GM23338 (cell line): ENCODE data around the gene ACYP2. TPM values are rescaled to one million over a fixed set of nuclear protein-coding genes. Genes with fewer than 3 reads are reported as not detected.

Source experiments
- ATAC-seq: fragments of 200-7000 bp; cut with Tn5 transposase; 3 replicates; pipeline ENCODE4 v1.9.1; 2020
- DNase-seq: peaks from one replicate; pipeline ENCODE4 v3.0.0-alpha.2; 2015; ENCODE audit warnings: low spot score
- H2AFZ ChIP-seq: fragments of 200-600 bp; sonication (generic); 2 replicates; pipeline ENCODE4 v1.8.0; 2016; ENCODE audit warnings: antibody characterized with exemption, mild to moderate bottlenecking, moderate library complexity
- H3F3A ChIP-seq: fragments of 200-600 bp; sonication (generic); replicated peaks from 2 replicates; pipeline ENCODE4 v1.8.0; 2017; ENCODE audit warnings: antibody characterized with exemption, mixed run types, low read depth
- H3K27ac ChIP-seq: fragments of 200-600 bp; sonication (generic); 2 replicates; pipeline ENCODE4 v1.6.1; 2016; ENCODE audit warnings: low read depth
- H3K27me3 ChIP-seq: fragments of 200-600 bp; sonication (generic); 2 replicates; pipeline ENCODE4 v1.8.0; 2016; ENCODE audit warnings: mild to moderate bottlenecking, mixed run types, moderate library complexity; ENCODE audit not compliant: insufficient read depth
- H3K36me3 ChIP-seq: fragments of 200-600 bp; sonication (generic); 2 replicates; pipeline ENCODE4 v1.8.0; 2016; ENCODE audit warnings: mild to moderate bottlenecking; ENCODE audit not compliant: insufficient read depth
- H3K4me1 ChIP-seq: fragments of 200-600 bp; sonication (generic); 2 replicates; pipeline ENCODE4 v1.8.0; 2016; ENCODE audit warnings: mild to moderate bottlenecking, moderate library complexity; ENCODE audit not compliant: insufficient read depth
- H3K4me2 ChIP-seq: fragments of 200-600 bp; sonication (generic); 2 replicates; pipeline ENCODE4 v1.7.1; 2017; ENCODE audit warnings: mixed run types
- H3K4me3 ChIP-seq: fragments of 200-600 bp; sonication (generic); 2 replicates; pipeline ENCODE4 v1.6.1; 2016; ENCODE audit warnings: mixed run types
- H3K79me2 ChIP-seq: fragments of 200-600 bp; sonication (generic); replicated peaks from 2 replicates; pipeline ENCODE4 v1.8.0; 2017; ENCODE audit warnings: mild to moderate bottlenecking; ENCODE audit not compliant: insufficient read depth
- H3K9me2 ChIP-seq: fragments of 200-600 bp; sonication (generic); 2 replicates; pipeline ENCODE4 v1.8.0; 2017; ENCODE audit not compliant: insufficient read depth
- H4K20me1 ChIP-seq: fragments of 200-600 bp; sonication (generic); replicated peaks from 2 replicates; pipeline ENCODE4 v1.8.0; 2017; ENCODE audit warnings: mild to moderate bottlenecking; ENCODE audit not compliant: insufficient read depth
- H3K27ac Mint-ChIP-seq: 2 replicates; pipeline ENCODE4 v1.8.0; 2020; ENCODE audit warnings: inconsistent platforms, mild to moderate bottlenecking, moderate library complexity, mixed read lengths
- H3K27me3 Mint-ChIP-seq: 3 replicates; pipeline ENCODE4 v1.8.0; 2022; ENCODE audit warnings: low read depth, mild to moderate bottlenecking, moderate library complexity, mixed read lengths, inconsistent platforms; ENCODE audit not compliant: insufficient read depth, poor library complexity
- H3K36me3 Mint-ChIP-seq: 3 replicates; pipeline ENCODE4 v1.8.0; 2021; ENCODE audit warnings: low read depth, mild to moderate bottlenecking, inconsistent platforms, moderate library complexity, mixed read lengths
- H3K4me1 Mint-ChIP-seq: 3 replicates; pipeline ENCODE4 v1.8.0; 2020; ENCODE audit warnings: mild to moderate bottlenecking, inconsistent platforms, mixed read lengths
- H3K4me3 Mint-ChIP-seq: 3 replicates; pipeline ENCODE4 v1.8.0; 2021; ENCODE audit warnings: moderate library complexity, mild to moderate bottlenecking, inconsistent platforms, mixed read lengths
- H3K9me3 Mint-ChIP-seq: 3 replicates; pipeline ENCODE4 v1.8.0; 2020; ENCODE audit warnings: moderate library complexity, mild to moderate bottlenecking, inconsistent platforms, mixed read lengths
- JUNB ChIP-seq: IDR thresholded peaks from one replicate; pipeline ENCODE4 v1.6.1; 2016; ENCODE audit warnings: antibody characterized with exemption; ENCODE audit not compliant: unreplicated experiment
- ZNF114 ChIP-seq: fragments of 250-450 bp; sonication (Bioruptor Pico); IDR thresholded peaks from 2 replicates; pipeline ENCODE4 v1.5.0; 2020; ENCODE audit warnings: mild to moderate bottlenecking, moderate library complexity
- polyA plus RNA-seq: library from polyadenylated mRNA; unstranded; fragments of >200 nt; fragmentation: Nextera tagmentation; extraction: Ambion mirVana; gene quantifications from 2 replicates; pipeline ENCODE4 v1.2.1, GENCODE V29; 2016
- total RNA-seq: library from RNA; depleted of rRNA; stranded (reverse); fragments of >200 nt; shearing (Covaris generic); gene quantifications from 2 replicates; pipeline ENCODE4 v1.2.3, GENCODE V29; 2014
- TF ChIP-seq, protein P1 (sequence below): IDR thresholded peaks from one replicate; pipeline ENCODE4 v1.6.1; 2018; ENCODE audit warnings: antibody characterized with exemption; ENCODE audit not compliant: unreplicated experiment
- TF ChIP-seq, protein P2 (sequence below): IDR thresholded peaks from 2 replicates; pipeline ENCODE4 v1.6.1; 2016; ENCODE audit warnings: antibody characterized with exemption
- TF ChIP-seq, protein P3 (sequence below), 2 experiments: fragments of 200-600 bp in 1 of 2; sonication (generic) in 1 of 2; conservative IDR thresholded peaks; 2 replicates each; pipeline versions ENCODE4 v1.5.1 to v1.6.1; 2016 to 2017; ENCODE audit warnings: antibody characterized with exemption in 2 of 2, low read depth in 2 of 2, mild to moderate bottlenecking in 2 of 2, moderate library complexity in 1 of 2
- TF ChIP-seq, protein P4 (sequence below): fragments of 250-450 bp; sonication (Bioruptor Pico); IDR thresholded peaks from 2 replicates; pipeline ENCODE4 v1.5.0; 2020; ENCODE audit warnings: mild to moderate bottlenecking, moderate library complexity

The ACYP2 gene
- total and polyA plus RNA-seq, 2 experiments from 2014 or later, result 2.3 to 15.5 TPM

DNA sequence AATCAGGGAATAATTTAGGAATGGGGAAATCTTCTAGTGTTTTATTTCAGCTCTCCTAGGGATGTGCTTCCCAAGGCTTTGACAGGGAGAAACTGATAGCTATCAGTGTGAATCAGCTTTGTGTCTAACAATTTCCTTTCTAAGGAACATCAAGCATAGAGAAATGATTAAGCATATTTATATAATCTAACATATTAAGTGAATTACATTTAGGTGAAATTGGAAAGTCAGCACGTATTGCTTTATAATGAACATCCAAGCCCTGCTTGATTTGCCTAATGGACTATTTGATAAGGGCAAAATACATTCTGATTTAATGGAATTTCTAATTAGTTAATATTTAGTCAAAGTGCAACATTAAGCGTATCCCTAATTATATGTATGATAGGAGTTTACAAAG is 160.1 kb downstream of the ACYP2 start:
- H3K36me3 ChIP-seq, result no peaks in the 10 kb centered on the region
- H3K27ac ChIP-seq, result no peak overlapping the region
- ATAC-seq (no peak), DNase-seq (no peak)
- H3K9me3 Mint-ChIP-seq, result no peaks in the 10 kb centered on the region
- no peak overlapping the region for H3K4me2 ChIP-seq
- no peak overlapping the region for H3K4me3 ChIP-seq
- H3K4me3 Mint-ChIP-seq, result no peak overlapping the region
- H3K4me1 Mint-ChIP-seq, result no peaks in the 10 kb centered on the region
- H3K27me3 Mint-ChIP-seq, result no peaks in the 10 kb centered on the region
- TF ChIP-seq, protein P1, sequence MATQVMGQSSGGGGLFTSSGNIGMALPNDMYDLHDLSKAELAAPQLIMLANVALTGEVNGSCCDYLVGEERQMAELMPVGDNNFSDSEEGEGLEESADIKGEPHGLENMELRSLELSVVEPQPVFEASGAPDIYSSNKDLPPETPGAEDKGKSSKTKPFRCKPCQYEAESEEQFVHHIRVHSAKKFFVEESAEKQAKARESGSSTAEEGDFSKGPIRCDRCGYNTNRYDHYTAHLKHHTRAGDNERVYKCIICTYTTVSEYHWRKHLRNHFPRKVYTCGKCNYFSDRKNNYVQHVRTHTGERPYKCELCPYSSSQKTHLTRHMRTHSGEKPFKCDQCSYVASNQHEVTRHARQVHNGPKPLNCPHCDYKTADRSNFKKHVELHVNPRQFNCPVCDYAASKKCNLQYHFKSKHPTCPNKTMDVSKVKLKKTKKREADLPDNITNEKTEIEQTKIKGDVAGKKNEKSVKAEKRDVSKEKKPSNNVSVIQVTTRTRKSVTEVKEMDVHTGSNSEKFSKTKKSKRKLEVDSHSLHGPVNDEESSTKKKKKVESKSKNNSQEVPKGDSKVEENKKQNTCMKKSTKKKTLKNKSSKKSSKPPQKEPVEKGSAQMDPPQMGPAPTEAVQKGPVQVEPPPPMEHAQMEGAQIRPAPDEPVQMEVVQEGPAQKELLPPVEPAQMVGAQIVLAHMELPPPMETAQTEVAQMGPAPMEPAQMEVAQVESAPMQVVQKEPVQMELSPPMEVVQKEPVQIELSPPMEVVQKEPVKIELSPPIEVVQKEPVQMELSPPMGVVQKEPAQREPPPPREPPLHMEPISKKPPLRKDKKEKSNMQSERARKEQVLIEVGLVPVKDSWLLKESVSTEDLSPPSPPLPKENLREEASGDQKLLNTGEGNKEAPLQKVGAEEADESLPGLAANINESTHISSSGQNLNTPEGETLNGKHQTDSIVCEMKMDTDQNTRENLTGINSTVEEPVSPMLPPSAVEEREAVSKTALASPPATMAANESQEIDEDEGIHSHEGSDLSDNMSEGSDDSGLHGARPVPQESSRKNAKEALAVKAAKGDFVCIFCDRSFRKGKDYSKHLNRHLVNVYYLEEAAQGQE, result no peak
- TF ChIP-seq, protein P2, sequence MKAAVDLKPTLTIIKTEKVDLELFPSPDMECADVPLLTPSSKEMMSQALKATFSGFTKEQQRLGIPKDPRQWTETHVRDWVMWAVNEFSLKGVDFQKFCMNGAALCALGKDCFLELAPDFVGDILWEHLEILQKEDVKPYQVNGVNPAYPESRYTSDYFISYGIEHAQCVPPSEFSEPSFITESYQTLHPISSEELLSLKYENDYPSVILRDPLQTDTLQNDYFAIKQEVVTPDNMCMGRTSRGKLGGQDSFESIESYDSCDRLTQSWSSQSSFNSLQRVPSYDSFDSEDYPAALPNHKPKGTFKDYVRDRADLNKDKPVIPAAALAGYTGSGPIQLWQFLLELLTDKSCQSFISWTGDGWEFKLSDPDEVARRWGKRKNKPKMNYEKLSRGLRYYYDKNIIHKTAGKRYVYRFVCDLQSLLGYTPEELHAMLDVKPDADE, result no peak
- TF ChIP-seq ZNF114 (CRISPR knock-in tag), result no peak
- TF ChIP-seq, protein P3, sequence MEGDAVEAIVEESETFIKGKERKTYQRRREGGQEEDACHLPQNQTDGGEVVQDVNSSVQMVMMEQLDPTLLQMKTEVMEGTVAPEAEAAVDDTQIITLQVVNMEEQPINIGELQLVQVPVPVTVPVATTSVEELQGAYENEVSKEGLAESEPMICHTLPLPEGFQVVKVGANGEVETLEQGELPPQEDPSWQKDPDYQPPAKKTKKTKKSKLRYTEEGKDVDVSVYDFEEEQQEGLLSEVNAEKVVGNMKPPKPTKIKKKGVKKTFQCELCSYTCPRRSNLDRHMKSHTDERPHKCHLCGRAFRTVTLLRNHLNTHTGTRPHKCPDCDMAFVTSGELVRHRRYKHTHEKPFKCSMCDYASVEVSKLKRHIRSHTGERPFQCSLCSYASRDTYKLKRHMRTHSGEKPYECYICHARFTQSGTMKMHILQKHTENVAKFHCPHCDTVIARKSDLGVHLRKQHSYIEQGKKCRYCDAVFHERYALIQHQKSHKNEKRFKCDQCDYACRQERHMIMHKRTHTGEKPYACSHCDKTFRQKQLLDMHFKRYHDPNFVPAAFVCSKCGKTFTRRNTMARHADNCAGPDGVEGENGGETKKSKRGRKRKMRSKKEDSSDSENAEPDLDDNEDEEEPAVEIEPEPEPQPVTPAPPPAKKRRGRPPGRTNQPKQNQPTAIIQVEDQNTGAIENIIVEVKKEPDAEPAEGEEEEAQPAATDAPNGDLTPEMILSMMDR (conservative IDR thresholded peaks at IDR 0.05; ENCODE audit: low read depth in 2 of 2), result no peak
- no peak for TF ChIP-seq JUNB
- no peaks in the 10 kb centered on the region for H3K4me1 ChIP-seq
- no peaks in the 10 kb centered on the region for H4K20me1 ChIP-seq
- H3F3A ChIP-seq, result no peaks in the 10 kb centered on the region
- H3K27me3 ChIP-seq, result no peaks in the 10 kb centered on the region
- H3K27ac Mint-ChIP-seq, result no peak overlapping the region
- H3K79me2 ChIP-seq, result no peaks in the 10 kb centered on the region
- H2AFZ ChIP-seq, result no peak overlapping the region
- peaks cover 6% of the 10 kb centered on the region; the same call in 1 of the 3 replicates for H3K36me3 Mint-ChIP-seq
- no peaks in the 10 kb centered on the region for H3K9me2 ChIP-seq

DNA sequence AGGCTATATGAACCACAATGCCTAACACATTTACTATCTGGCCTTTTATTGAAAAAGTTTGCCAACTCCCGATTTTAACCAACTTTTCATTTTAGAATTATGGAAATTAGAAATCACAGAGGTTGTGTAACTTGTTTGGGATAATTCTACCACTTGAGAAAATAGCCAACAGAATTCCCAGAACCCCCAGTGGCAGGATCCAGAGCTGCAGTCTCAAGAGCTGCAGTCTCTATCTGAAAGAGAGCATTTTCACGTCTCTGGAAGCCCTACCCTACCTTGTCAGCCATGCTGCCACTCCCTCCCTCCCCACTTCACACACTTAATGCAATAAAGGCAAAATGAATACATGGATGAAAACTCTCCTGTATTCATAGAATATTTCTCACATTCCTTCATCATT is 164.0 kb downstream of the ACYP2 start:
- DNase-seq, result peak; percentile 28
- H4K20me1 ChIP-seq, result no peaks in the 10 kb centered on the region
- H3K27ac ChIP-seq, result no peak overlapping the region
- no peaks in the 10 kb centered on the region for H3K4me1 ChIP-seq
- H3K27me3 ChIP-seq, result no peaks in the 10 kb centered on the region
- H3K4me2 ChIP-seq, result no peak overlapping the region
- Mint-ChIP-seq H3K9me3 (no peaks in the 10 kb centered on the region), H3K36me3 (no peaks in the 10 kb centered on the region), H3K4me3 (no peak overlapping the region), H3K4me1 (no peaks in the 10 kb centered on the region), H3K27ac (no peak overlapping the region), H3K27me3 (no peaks in the 10 kb centered on the region)
- H3K4me3 ChIP-seq, result no peak overlapping the region
- H3K36me3 ChIP-seq, result no peaks in the 10 kb centered on the region
- H3K79me2 ChIP-seq, result no peaks in the 10 kb centered on the region
- peak; percentile 53; the same call in 2 of the 3 replicates for ATAC-seq
- no peaks in the 10 kb centered on the region for H3K9me2 ChIP-seq
- no peaks in the 10 kb centered on the region for H3F3A ChIP-seq
- TF ChIP-seq, protein P4, sequence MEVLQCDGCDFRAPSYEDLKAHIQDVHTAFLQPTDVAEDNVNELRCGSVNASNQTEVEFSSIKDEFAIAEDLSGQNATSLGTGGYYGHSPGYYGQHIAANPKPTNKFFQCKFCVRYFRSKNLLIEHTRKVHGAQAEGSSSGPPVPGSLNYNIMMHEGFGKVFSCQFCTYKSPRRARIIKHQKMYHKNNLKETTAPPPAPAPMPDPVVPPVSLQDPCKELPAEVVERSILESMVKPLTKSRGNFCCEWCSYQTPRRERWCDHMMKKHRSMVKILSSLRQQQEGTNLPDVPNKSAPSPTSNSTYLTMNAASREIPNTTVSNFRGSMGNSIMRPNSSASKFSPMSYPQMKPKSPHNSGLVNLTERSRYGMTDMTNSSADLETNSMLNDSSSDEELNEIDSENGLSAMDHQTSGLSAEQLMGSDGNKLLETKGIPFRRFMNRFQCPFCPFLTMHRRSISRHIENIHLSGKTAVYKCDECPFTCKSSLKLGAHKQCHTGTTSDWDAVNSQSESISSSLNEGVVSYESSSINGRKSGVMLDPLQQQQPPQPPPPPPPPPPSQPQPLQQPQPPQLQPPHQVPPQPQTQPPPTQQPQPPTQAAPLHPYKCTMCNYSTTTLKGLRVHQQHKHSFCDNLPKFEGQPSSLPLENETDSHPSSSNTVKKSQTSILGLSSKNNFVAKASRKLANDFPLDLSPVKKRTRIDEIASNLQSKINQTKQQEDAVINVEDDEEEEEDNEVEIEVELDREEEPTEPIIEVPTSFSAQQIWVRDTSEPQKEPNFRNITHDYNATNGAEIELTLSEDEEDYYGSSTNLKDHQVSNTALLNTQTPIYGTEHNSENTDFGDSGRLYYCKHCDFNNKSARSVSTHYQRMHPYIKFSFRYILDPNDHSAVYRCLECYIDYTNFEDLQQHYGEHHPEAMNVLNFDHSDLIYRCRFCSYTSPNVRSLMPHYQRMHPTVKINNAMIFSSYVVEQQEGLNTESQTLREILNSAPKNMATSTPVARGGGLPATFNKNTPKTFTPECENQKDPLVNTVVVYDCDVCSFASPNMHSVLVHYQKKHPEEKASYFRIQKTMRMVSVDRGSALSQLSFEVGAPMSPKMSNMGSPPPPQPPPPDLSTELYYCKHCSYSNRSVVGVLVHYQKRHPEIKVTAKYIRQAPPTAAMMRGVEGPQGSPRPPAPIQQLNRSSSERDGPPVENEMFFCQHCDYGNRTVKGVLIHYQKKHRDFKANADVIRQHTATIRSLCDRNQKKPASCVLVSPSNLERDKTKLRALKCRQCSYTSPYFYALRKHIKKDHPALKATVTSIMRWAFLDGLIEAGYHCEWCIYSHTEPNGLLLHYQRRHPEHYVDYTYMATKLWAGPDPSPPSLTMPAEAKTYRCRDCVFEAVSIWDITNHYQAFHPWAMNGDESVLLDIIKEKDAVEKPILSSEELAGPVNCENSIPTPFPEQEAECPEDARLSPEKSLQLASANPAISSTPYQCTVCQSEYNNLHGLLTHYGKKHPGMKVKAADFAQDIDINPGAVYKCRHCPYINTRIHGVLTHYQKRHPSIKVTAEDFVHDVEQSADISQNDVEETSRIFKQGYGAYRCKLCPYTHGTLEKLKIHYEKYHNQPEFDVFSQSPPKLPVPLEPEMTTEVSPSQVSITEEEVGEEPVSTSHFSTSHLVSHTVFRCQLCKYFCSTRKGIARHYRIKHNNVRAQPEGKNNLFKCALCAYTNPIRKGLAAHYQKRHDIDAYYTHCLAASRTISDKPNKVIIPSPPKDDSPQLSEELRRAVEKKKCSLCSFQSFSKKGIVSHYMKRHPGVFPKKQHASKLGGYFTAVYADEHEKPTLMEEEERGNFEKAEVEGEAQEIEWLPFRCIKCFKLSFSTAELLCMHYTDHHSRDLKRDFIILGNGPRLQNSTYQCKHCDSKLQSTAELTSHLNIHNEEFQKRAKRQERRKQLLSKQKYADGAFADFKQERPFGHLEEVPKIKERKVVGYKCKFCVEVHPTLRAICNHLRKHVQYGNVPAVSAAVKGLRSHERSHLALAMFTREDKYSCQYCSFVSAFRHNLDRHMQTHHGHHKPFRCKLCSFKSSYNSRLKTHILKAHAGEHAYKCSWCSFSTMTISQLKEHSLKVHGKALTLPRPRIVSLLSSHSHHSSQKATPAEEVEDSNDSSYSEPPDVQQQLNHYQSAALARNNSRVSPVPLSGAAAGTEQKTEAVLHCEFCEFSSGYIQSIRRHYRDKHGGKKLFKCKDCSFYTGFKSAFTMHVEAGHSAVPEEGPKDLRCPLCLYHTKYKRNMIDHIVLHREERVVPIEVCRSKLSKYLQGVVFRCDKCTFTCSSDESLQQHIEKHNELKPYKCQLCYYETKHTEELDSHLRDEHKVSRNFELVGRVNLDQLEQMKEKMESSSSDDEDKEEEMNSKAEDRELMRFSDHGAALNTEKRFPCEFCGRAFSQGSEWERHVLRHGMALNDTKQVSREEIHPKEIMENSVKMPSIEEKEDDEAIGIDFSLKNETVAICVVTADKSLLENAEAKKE (CRISPR knock-in tag), result no peak
- TF ChIP-seq, protein P3 (conservative IDR thresholded peaks at IDR 0.05; ENCODE audit: low read depth in 2 of 2), result peak in 1 of 2 experiments; percentile 18; a peak in 1 of 4 replicates
- H2AFZ ChIP-seq, result no peak overlapping the region
